ENCODE data around the gene MRPL50. TPM values are rescaled to one million over a fixed set of nuclear protein-coding genes. Genes with fewer than 3 reads are reported as not detected.

The MRPL50 gene
- total RNA-seq, 1 experiment from 2014 or later: 20.0 TPM

GRCh38 chr9:101383361-101383760, 15.1 kb downstream of the MRPL50 start:
- peaks cover 32 to 48% (median 33%) of the 10 kb centered on the region in 3 experiments for H3K36me3 Mint-ChIP-seq (ENCODE audit: insufficient read depth in 1 of 3, low read depth in 3 of 3)
- Histone ChIP-seq H3K79me1 (ENCODE audit: insufficient read depth, low read depth, low read length, poor library complexity, severe bottlenecking) (no peaks in the 10 kb centered on the region), H3K14ac (ENCODE audit: insufficient read depth, low read length) (no peak overlapping the region), H2AFZ (ENCODE audit: low read length) (no peak overlapping the region), H3K27me3 (ENCODE audit: insufficient read depth, low read length) (no peaks in the 10 kb centered on the region), H3K9ac (ENCODE audit: extremely low read depth, insufficient read length, low read length) (no peak overlapping the region), H4K20me1 (ENCODE audit: control insufficient read depth, insufficient read depth, insufficient read length) (no peaks in the 10 kb centered on the region), H2BK20ac (ENCODE audit: low read depth, low read length, poor library complexity, severe bottlenecking) (no peak overlapping the region), H2BK12ac (ENCODE audit: insufficient read length, low read depth, low read length) (no peak overlapping the region), H3K23ac (ENCODE audit: insufficient read length, low read depth, low read length) (no peak overlapping the region), H2BK15ac (ENCODE audit: low read depth, low read length) (no peak overlapping the region), H3K23me2 (ENCODE audit: insufficient read length, low read depth, low read length, poor library complexity, severe bottlenecking) (no peaks in the 10 kb centered on the region), H2AK5ac (ENCODE audit: insufficient read length, low read length) (no peak overlapping the region), H3K9me3 (ENCODE audit: control insufficient read depth, low read depth, low read length) (no peaks in the 10 kb centered on the region), H2BK5ac (ENCODE audit: insufficient read length, low read length) (no peak overlapping the region), H3T11ph (ENCODE audit: low read length) (no peak overlapping the region), H3K27ac (ENCODE audit: insufficient read length, low read depth, low read length) (no peak overlapping the region), H4K91ac (ENCODE audit: insufficient read length, low read depth, low read length) (no peak overlapping the region), H4K8ac (replicated peaks; ENCODE audit: insufficient read length, low read depth, low read length) (no peak overlapping the region), H3K56ac (ENCODE audit: insufficient read length, low read depth, low read length) (no peak overlapping the region), H3K18ac (ENCODE audit: insufficient read length, low read depth, low read length) (no peak overlapping the region), H3K4me2 (ENCODE audit: insufficient read depth, insufficient read length, low read length) (no peak overlapping the region), H3K4ac (ENCODE audit: low read depth, low read length) (no peak overlapping the region), H3K4me1 (ENCODE audit: insufficient read depth, low read length) (0 out of 2 replicates have a peak, but pooled peaks cover 3% of the 10 kb centered on the region), H2BK120ac (ENCODE audit: low read depth, low read length, poor library complexity, severe bottlenecking) (no peak overlapping the region), H3K79me2 (ENCODE audit: insufficient read depth, low read length) (no peaks in the 10 kb centered on the region), H4K5ac (ENCODE audit: insufficient read length, low read depth, low read length) (no peak overlapping the region)
- no peak overlapping the region for H3K4me3 Mint-ChIP-seq
- peaks cover 24% of the 10 kb centered on the region in 2 experiments for H3K4me1 Mint-ChIP-seq
- peaks cover 23 to 25% of the 10 kb centered on the region in 2 experiments for H3K9me3 Mint-ChIP-seq
- H3K27ac Mint-ChIP-seq: peak overlapping the region in 1 of 3 experiments; percentile 63; a peak in 1 of 7 replicates
- H3K27me3 Mint-ChIP-seq (ENCODE audit: low read depth): no peaks in the 10 kb centered on the region; the same call in 1 of the 2 replicates
- TF ChIP-seq CTCF (conservative IDR thresholded peaks at IDR 0.05): no peak
- DNase-seq: no peak
- no CpG with 5 or more reads among the region's 2 CpGs for WGBS (ENCODE audit: extremely low coverage, insufficient read length, low lambda C conversion rate)

Measured in H9 (cell line).